HEK293 (cell line): ENCODE data around the gene CLSTN1.

Source experiments
- HOXD13 ChIP-seq: sonication (generic); formaldehyde crosslinking; IDR thresholded peaks from 2 replicates; pipeline ENCODE4 v1.8.0; 2022; ENCODE audit warnings: missing genetic modification reagents, borderline replicate concordance
- SCRT2 ChIP-seq: fragments of 450-650 bp; formaldehyde crosslinking; IDR thresholded peaks from 2 replicates; pipeline ENCODE4 v1.5.1; 2016; ENCODE audit warnings: missing biosample characterization, missing genetic modification characterization
- SETDB1 ChIP-seq: IDR thresholded peaks from one replicate; pipeline ENCODE4 v1.6.1; 2017; ENCODE audit warnings: mild to moderate bottlenecking, low read length, moderate library complexity, mixed read lengths; ENCODE audit not compliant: insufficient read length
- YY1 ChIP-seq: fragments of 450-650 bp; formaldehyde crosslinking; IDR thresholded peaks from 2 replicates; pipeline ENCODE4 v1.5.1; 2018; ENCODE audit warnings: missing biosample characterization, missing genetic modification characterization
- YY2 ChIP-seq: fragments of 450-650 bp; formaldehyde crosslinking; IDR thresholded peaks from 2 replicates; pipeline ENCODE4 v1.5.1; 2016; ENCODE audit warnings: missing biosample characterization, missing genetic modification characterization
- ZBTB17 ChIP-seq: fragments of 450-650 bp; formaldehyde crosslinking; IDR thresholded peaks from 2 replicates; pipeline ENCODE4 v1.5.1; 2016; ENCODE audit warnings: missing biosample characterization, missing genetic modification characterization
- ZFP69B ChIP-seq: fragments of 450-650 bp; formaldehyde crosslinking; IDR thresholded peaks from 2 replicates; pipeline ENCODE4 v1.5.1; 2016; ENCODE audit warnings: missing biosample characterization, missing genetic modification characterization
- ZNF112 ChIP-seq: fragments of 450-650 bp; formaldehyde crosslinking; IDR thresholded peaks from 2 replicates; pipeline ENCODE4 v1.5.0; 2017; ENCODE audit warnings: missing biosample characterization, missing genetic modification characterization
- ZNF121 ChIP-seq: fragments of 450-650 bp; formaldehyde crosslinking; IDR thresholded peaks from 2 replicates; pipeline ENCODE4 v1.5.1; 2016; ENCODE audit warnings: missing biosample characterization, missing genetic modification characterization
- ZNF133 ChIP-seq: fragments of 450-650 bp; formaldehyde crosslinking; IDR thresholded peaks from 2 replicates; pipeline ENCODE4 v1.5.1; 2016; ENCODE audit warnings: missing biosample characterization, missing genetic modification characterization
- ZNF146 ChIP-seq: fragments of 450-650 bp; formaldehyde crosslinking; IDR thresholded peaks from 2 replicates; pipeline ENCODE4 v1.5.1; 2016; ENCODE audit warnings: missing biosample characterization, missing genetic modification characterization
- ZNF174 ChIP-seq: fragments of 450-650 bp; formaldehyde crosslinking; IDR thresholded peaks from 2 replicates; pipeline ENCODE4 v1.5.0; 2017; ENCODE audit warnings: missing biosample characterization, mild to moderate bottlenecking, missing genetic modification characterization
- ZNF2 ChIP-seq: fragments of 450-650 bp; formaldehyde crosslinking; IDR thresholded peaks from 2 replicates; pipeline ENCODE4 v1.5.1; 2016; ENCODE audit warnings: missing biosample characterization, missing genetic modification characterization
- ZNF335 ChIP-seq: fragments of 450-650 bp; formaldehyde crosslinking; conservative IDR thresholded peaks from 2 replicates; pipeline ENCODE4 v1.5.1; 2016; ENCODE audit warnings: missing biosample characterization, missing genetic modification characterization
- ZNF366 ChIP-seq: fragments of 450-650 bp; formaldehyde crosslinking; conservative IDR thresholded peaks from 2 replicates; pipeline ENCODE4 v1.5.1; 2016; ENCODE audit warnings: missing biosample characterization, missing genetic modification characterization
- ZNF549 ChIP-seq: fragments of 450-650 bp; IDR thresholded peaks from 2 replicates; pipeline ENCODE4 v1.5.1; 2018; ENCODE audit warnings: missing biosample characterization, missing genetic modification characterization, mild to moderate bottlenecking, inconsistent platforms, moderate library complexity
- ZNF571 ChIP-seq: fragments of 450-650 bp; formaldehyde crosslinking; IDR thresholded peaks from 2 replicates; pipeline ENCODE4 v1.5.0; 2017; ENCODE audit warnings: missing biosample characterization, missing genetic modification characterization
- ZNF596 ChIP-seq: fragments of 450-650 bp; IDR thresholded peaks from 2 replicates; pipeline ENCODE4 v1.5.0; 2018; ENCODE audit warnings: missing biosample characterization, mild to moderate bottlenecking, missing genetic modification characterization, moderate library complexity
- ZNF660 ChIP-seq: fragments of 450-650 bp; IDR thresholded peaks from 2 replicates; pipeline ENCODE4 v1.5.1; 2018; ENCODE audit warnings: missing biosample characterization, mild to moderate bottlenecking, missing genetic modification characterization
- ZNF670 ChIP-seq: fragments of 450-650 bp; formaldehyde crosslinking; IDR thresholded peaks from 2 replicates; pipeline ENCODE4 v1.5.1; 2016; ENCODE audit warnings: missing biosample characterization, missing genetic modification characterization, low read depth
- ZNF677 ChIP-seq: fragments of 450-650 bp; IDR thresholded peaks from 2 replicates; pipeline ENCODE4 v1.5.0; 2018; ENCODE audit warnings: missing biosample characterization, mild to moderate bottlenecking, missing genetic modification characterization, moderate library complexity
- ZNF707 ChIP-seq: fragments of 450-650 bp; formaldehyde crosslinking; IDR thresholded peaks from 2 replicates; pipeline ENCODE4 v1.5.1; 2016; ENCODE audit warnings: missing biosample characterization, missing genetic modification characterization
- ZNF830 ChIP-seq: fragments of 450-650 bp; IDR thresholded peaks from 2 replicates; pipeline ENCODE4 v1.5.0; 2018; ENCODE audit warnings: missing biosample characterization, missing genetic modification characterization, low read depth, mild to moderate bottlenecking, moderate library complexity
- TF ChIP-seq, protein P1 (sequence below): fragments of 450-650 bp; IDR thresholded peaks from 2 replicates; pipeline ENCODE4 v1.5.1; 2018; ENCODE audit warnings: missing biosample characterization, missing genetic modification characterization
- TF ChIP-seq, protein P2 (sequence below): fragments of 450-650 bp; formaldehyde crosslinking; conservative IDR thresholded peaks from 2 replicates; pipeline ENCODE4 v1.5.1; 2016; ENCODE audit warnings: low read depth, missing biosample characterization, missing genetic modification characterization
- TF ChIP-seq, protein P3 (sequence below): fragments of 450-650 bp; formaldehyde crosslinking; IDR thresholded peaks from 2 replicates; pipeline ENCODE4 v1.5.1; 2016; ENCODE audit warnings: missing biosample characterization, missing genetic modification characterization
- TF ChIP-seq, protein P4 (sequence below): fragments of 450-650 bp; formaldehyde crosslinking; IDR thresholded peaks from 2 replicates; pipeline ENCODE4 v1.5.1; 2016; ENCODE audit warnings: missing biosample characterization, missing genetic modification characterization, borderline replicate concordance
- TF ChIP-seq, protein P5 (sequence below): fragments of 450-650 bp; formaldehyde crosslinking; IDR thresholded peaks from 2 replicates; pipeline ENCODE4; 2016; ENCODE audit warnings: missing biosample characterization, missing genetic modification characterization

Gene CLSTN1

DNA sequence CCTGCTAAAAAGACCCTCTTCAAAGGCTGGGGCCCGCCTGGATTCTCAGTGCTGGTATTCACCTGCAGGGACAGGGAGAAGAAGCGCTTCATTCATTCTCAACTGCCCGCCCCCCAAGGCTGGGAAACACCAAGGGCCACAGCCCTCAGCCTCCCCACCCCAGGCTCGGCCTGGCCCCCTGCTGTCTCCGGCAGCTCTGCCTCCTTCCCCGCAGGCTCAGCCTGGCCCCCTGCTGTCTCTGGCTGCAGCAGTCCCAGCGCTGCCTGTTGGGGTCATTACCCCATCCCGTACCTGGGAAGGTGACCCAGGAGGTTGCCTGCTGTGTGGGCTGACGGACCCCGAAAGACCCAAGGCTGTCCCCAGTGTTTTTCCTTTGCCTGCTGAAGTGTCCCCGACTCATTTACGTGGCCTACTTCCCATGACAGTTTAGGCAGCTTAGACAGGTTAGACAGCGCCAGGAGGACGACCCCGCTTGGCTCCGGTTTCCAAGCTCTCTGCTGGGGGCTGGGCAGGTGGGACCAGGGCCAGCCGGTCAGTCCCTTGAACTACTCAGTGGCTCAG is 22.9 kb upstream of the CLSTN1 start (continued):
- TF ChIP-seq ZNF112 (tag by site-specific recombination) (no peak), ZNF174 (tag by site-specific recombination) (no peak), ZNF707 (tag by site-specific recombination) (no peak), ZNF335 (tag by site-specific recombination) (peak; percentile 92), ZNF660 (tag by site-specific recombination) (no peak), ZNF677 (tag by site-specific recombination) (no peak), ZNF366 (tag by site-specific recombination) (no peak), YY2 (tag by site-specific recombination) (no peak), HOXD13 (no peak), YY1 (tag by site-specific recombination) (no peak), ZNF549 (tag by site-specific recombination) (no peak), ZNF2 (tag by site-specific recombination) (no peak), ZBTB17 (tag by site-specific recombination) (no peak), ZNF133 (tag by site-specific recombination) (no peak), ZNF596 (no peak), ZNF670 (no peak), ZNF830 (tag by site-specific recombination) (no peak), ZNF121 (tag by site-specific recombination) (no peak), ZFP69B (tag by site-specific recombination) (0 out of 2 replicates have a peak, but pooled peaks have one; percentile 44), SETDB1 (no peak), ZNF571 (no peak), ZNF146 (no peak), SCRT2 (tag by site-specific recombination) (no peak)
- TF ChIP-seq, protein P1, sequence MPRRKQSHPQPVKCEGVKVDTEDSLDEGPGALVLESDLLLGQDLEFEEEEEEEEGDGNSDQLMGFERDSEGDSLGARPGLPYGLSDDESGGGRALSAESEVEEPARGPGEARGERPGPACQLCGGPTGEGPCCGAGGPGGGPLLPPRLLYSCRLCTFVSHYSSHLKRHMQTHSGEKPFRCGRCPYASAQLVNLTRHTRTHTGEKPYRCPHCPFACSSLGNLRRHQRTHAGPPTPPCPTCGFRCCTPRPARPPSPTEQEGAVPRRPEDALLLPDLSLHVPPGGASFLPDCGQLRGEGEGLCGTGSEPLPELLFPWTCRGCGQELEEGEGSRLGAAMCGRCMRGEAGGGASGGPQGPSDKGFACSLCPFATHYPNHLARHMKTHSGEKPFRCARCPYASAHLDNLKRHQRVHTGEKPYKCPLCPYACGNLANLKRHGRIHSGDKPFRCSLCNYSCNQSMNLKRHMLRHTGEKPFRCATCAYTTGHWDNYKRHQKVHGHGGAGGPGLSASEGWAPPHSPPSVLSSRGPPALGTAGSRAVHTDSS: no peak
- TF ChIP-seq, protein P2, sequence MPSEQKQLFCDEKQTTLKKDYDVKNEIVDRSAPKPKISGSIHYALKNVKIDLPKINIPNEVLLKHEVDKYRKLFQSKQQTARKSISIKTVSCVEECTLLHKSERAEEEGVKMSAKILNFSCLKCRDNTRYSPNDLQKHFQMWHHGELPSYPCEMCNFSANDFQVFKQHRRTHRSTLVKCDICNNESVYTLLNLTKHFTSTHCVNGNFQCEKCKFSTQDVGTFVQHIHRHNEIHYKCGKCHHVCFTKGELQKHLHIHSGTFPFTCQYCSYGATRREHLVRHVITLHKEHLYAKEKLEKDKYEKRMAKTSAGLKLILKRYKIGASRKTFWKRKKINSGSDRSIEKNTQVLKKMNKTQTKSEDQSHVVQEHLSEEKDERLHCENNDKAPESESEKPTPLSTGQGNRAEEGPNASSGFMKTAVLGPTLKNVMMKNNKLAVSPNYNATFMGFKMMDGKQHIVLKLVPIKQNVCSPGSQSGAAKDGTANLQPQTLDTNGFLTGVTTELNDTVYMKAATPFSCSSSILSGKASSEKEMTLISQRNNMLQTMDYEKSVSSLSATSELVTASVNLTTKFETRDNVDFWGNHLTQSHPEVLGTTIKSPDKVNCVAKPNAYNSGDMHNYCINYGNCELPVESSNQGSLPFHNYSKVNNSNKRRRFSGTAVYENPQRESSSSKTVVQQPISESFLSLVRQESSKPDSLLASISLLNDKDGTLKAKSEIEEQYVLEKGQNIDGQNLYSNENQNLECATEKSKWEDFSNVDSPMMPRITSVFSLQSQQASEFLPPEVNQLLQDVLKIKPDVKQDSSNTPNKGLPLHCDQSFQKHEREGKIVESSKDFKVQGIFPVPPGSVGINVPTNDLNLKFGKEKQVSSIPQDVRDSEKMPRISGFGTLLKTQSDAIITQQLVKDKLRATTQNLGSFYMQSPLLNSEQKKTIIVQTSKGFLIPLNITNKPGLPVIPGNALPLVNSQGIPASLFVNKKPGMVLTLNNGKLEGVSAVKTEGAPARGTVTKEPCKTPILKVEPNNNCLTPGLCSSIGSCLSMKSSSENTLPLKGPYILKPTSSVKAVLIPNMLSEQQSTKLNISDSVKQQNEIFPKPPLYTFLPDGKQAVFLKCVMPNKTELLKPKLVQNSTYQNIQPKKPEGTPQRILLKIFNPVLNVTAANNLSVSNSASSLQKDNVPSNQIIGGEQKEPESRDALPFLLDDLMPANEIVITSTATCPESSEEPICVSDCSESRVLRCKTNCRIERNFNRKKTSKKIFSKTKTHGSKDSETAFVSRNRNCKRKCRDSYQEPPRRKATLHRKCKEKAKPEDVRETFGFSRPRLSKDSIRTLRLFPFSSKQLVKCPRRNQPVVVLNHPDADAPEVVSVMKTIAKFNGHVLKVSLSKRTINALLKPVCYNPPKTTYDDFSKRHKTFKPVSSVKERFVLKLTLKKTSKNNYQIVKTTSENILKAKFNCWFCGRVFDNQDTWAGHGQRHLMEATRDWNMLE (tag by site-specific recombination): no peak
- TF ChIP-seq, protein P3, sequence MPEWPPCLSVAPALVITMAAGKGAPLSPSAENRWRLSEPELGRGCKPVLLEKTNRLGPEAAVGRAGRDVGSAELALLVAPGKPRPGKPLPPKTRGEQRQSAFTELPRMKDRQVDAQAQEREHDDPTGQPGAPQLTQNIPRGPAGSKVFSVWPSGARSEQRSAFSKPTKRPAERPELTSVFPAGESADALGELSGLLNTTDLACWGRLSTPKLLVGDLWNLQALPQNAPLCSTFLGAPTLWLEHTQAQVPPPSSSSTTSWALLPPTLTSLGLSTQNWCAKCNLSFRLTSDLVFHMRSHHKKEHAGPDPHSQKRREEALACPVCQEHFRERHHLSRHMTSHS: no peak
- TF ChIP-seq, protein P4, sequence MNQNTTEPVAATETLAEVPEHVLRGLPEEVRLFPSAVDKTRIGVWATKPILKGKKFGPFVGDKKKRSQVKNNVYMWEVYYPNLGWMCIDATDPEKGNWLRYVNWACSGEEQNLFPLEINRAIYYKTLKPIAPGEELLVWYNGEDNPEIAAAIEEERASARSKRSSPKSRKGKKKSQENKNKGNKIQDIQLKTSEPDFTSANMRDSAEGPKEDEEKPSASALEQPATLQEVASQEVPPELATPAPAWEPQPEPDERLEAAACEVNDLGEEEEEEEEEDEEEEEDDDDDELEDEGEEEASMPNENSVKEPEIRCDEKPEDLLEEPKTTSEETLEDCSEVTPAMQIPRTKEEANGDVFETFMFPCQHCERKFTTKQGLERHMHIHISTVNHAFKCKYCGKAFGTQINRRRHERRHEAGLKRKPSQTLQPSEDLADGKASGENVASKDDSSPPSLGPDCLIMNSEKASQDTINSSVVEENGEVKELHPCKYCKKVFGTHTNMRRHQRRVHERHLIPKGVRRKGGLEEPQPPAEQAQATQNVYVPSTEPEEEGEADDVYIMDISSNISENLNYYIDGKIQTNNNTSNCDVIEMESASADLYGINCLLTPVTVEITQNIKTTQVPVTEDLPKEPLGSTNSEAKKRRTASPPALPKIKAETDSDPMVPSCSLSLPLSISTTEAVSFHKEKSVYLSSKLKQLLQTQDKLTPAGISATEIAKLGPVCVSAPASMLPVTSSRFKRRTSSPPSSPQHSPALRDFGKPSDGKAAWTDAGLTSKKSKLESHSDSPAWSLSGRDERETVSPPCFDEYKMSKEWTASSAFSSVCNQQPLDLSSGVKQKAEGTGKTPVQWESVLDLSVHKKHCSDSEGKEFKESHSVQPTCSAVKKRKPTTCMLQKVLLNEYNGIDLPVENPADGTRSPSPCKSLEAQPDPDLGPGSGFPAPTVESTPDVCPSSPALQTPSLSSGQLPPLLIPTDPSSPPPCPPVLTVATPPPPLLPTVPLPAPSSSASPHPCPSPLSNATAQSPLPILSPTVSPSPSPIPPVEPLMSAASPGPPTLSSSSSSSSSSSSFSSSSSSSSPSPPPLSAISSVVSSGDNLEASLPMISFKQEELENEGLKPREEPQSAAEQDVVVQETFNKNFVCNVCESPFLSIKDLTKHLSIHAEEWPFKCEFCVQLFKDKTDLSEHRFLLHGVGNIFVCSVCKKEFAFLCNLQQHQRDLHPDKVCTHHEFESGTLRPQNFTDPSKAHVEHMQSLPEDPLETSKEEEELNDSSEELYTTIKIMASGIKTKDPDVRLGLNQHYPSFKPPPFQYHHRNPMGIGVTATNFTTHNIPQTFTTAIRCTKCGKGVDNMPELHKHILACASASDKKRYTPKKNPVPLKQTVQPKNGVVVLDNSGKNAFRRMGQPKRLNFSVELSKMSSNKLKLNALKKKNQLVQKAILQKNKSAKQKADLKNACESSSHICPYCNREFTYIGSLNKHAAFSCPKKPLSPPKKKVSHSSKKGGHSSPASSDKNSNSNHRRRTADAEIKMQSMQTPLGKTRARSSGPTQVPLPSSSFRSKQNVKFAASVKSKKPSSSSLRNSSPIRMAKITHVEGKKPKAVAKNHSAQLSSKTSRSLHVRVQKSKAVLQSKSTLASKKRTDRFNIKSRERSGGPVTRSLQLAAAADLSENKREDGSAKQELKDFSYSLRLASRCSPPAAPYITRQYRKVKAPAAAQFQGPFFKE (tag by site-specific recombination): no peak
- TF ChIP-seq, protein P5, sequence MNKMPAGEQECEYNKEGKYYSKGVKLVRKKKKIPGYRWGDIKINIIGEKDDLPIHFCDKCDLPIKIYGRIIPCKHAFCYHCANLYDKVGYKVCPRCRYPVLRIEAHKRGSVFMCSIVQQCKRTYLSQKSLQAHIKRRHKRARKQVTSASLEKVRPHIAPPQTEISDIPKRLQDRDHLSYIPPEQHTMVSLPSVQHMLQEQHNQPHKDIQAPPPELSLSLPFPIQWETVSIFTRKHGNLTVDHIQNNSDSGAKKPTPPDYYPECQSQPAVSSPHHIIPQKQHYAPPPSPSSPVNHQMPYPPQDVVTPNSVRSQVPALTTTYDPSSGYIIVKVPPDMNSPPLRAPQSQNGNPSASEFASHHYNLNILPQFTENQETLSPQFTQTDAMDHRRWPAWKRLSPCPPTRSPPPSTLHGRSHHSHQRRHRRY (tag by site-specific recombination): no peak
